C4-2B (cell line): ENCODE measurements around the gene DLGAP1.

Experiments used
- CTCF ChIP-seq: fragments of 450-650 bp; conservative IDR thresholded peaks from 2 replicates; pipeline ENCODE4 v1.5.1; 2017; ENCODE audit warnings: mild to moderate bottlenecking
- ZFX ChIP-seq: fragments of 450-650 bp; IDR thresholded peaks from 2 replicates; pipeline ENCODE4 v1.6.1; 2017

- TF ChIP-seq CTCF (no peak), ZFX (no peak)
Measured at GRCh38 chr18:3498698-3499471, 956.2 kb downstream of the DLGAP1 start.
